Natural killer cell (primary cell): ENCODE data around the gene PRKN. TPM values are rescaled to one million over a fixed set of nuclear protein-coding genes. Genes with fewer than 3 reads are reported as not detected.

ENCODE experiments used
- ATAC-seq, 3 donors: fragments of 150-1000 bp in 2 of 3; fragments of 200-7000 bp in 1 of 3; cut with Tn5 transposase; 1 replicate in 1 of 3; 2 replicates in 2 of 3; pipeline ENCODE4 v1.10.0; 2021; ENCODE audit warnings: mild to moderate bottlenecking in 2 of 3, moderate library complexity in 2 of 3
- DNase-seq, 2 donors: peaks; one replicate each; pipeline versions ENCODE4 v3.0.0 to v3.0.0-alpha.2; 2013 to 2021; ENCODE audit warnings: mixed read lengths in 1 of 2
- H3K27ac ChIP-seq: one replicate; pipeline ENCODE4 v1.5.1; 2013; ENCODE audit warnings: mild to moderate bottlenecking, low read length
- H3K27me3 ChIP-seq: one replicate; pipeline ENCODE4 v1.6.1; 2013; ENCODE audit warnings: low read length; ENCODE audit not compliant: control insufficient read depth, insufficient read depth
- H3K36me3 ChIP-seq: one replicate; pipeline ENCODE4 v1.6.1; 2013; ENCODE audit warnings: low read length; ENCODE audit not compliant: control insufficient read depth, insufficient read depth
- H3K4me1 ChIP-seq: one replicate; pipeline ENCODE4 v1.6.1; 2013; ENCODE audit warnings: low read length; ENCODE audit not compliant: control insufficient read depth, insufficient read depth
- H3K4me3 ChIP-seq: one replicate; pipeline ENCODE4 v1.5.1; 2013; ENCODE audit warnings: low read length
- H3K9me3 ChIP-seq: one replicate; pipeline ENCODE4 v1.6.1; 2013; ENCODE audit warnings: low read length; ENCODE audit not compliant: control insufficient read depth, insufficient read depth
- H3K27ac Mint-ChIP-seq, 2 donors: one replicate each; pipeline ENCODE4 v1.8.0; 2022; ENCODE audit warnings: mild to moderate bottlenecking in 2 of 2, mixed read lengths in 2 of 2, moderate library complexity in 1 of 2
- H3K27me3 Mint-ChIP-seq, 2 donors: one replicate each; pipeline ENCODE4 v1.8.0; 2022; ENCODE audit warnings: low read depth in 2 of 2, mixed read lengths in 2 of 2
- H3K36me3 Mint-ChIP-seq: one replicate; pipeline ENCODE4 v1.8.0; 2022; ENCODE audit warnings: mixed read lengths
- H3K4me1 Mint-ChIP-seq, 2 donors: one replicate each; pipeline ENCODE4 v1.8.0; 2022; ENCODE audit warnings: mixed read lengths in 2 of 2
- H3K4me3 Mint-ChIP-seq: one replicate; pipeline ENCODE4 v1.8.0; 2022; ENCODE audit warnings: mild to moderate bottlenecking, moderate library complexity, mixed read lengths
- H3K9me3 Mint-ChIP-seq, 2 donors: one replicate each; pipeline ENCODE4 v1.8.0; 2022; ENCODE audit warnings: mixed read lengths in 2 of 2
- CTCF ChIP-seq: fragments of 200-600 bp; IDR thresholded peaks from one replicate; pipeline ENCODE4 v1.8.0; 2022; ENCODE audit warnings: antibody characterized with exemption
- WGBS: methylation state at CpG from one replicate; pipeline ENCODE4 v1.1.7; 2013; ENCODE audit warnings: missing lambda C conversion rate; ENCODE audit not compliant: insufficient coverage; 5-methylcytosine and 5-hydroxymethylcytosine counted together
- intact Hi-C: fragments of 100-400 bp; cut with micrococcal nuclease; formaldehyde crosslinking; loops from one replicate; pipeline ENCODE4 v1.14.2; 2022
- total RNA-seq, 4 donors: library from RNA; stranded (reverse); fragments of 120-200 nt in 1 of 4; gene quantifications; one replicate each; pipeline versions ENCODE4 v1.2.3 to v1.2.4, GENCODE V29; 2013 to 2022

PRKN gene
- total RNA-seq, 3 donors from 2014 or later (not counting 1 experiment from before 2014, with no cell fraction given), result 1.4 to 1.9 (median 1.9) TPM

GRCh38 chr6:161736781-161737292 is 990.7 kb downstream of the PRKN start:
- H3K36me3 Mint-ChIP-seq, result no peaks in the 10 kb centered on the region
- no peaks in the 10 kb centered on the region for H3K27me3 ChIP-seq
- no peak overlapping the region for H3K27ac ChIP-seq
- no peak for TF ChIP-seq CTCF
- H3K9me3 Mint-ChIP-seq, result no peaks in the 10 kb centered on the region
- H3K27me3 Mint-ChIP-seq, result no peaks in the 10 kb centered on the region
- no peak overlapping the region for H3K4me3 ChIP-seq
- intact Hi-C loops, result no loop called here
- no peaks in the 10 kb centered on the region for H3K36me3 ChIP-seq
- no peaks in the 10 kb centered on the region for H3K4me1 Mint-ChIP-seq
- no peak overlapping the region for H3K4me3 Mint-ChIP-seq
- no peaks in the 10 kb centered on the region for H3K4me1 ChIP-seq
- no peaks in the 10 kb centered on the region for H3K9me3 ChIP-seq
- no peak overlapping the region for H3K27ac Mint-ChIP-seq
- DNase-seq (no peak), ATAC-seq (no peak)
- 76% methylated on average over 6 of the region's 6 CpGs for WGBS

- H3K36me3 Mint-ChIP-seq, result no peaks in the 10 kb centered on the region
- Histone ChIP-seq H3K4me1 (no peaks in the 10 kb centered on the region), H3K27ac (no peak overlapping the region), H3K36me3 (no peaks in the 10 kb centered on the region), H3K4me3 (no peak overlapping the region), H3K9me3 (no peaks in the 10 kb centered on the region), H3K27me3 (no peaks in the 10 kb centered on the region)
- WGBS, result 100% methylated on average over 2 of the region's 2 CpGs
- no peaks in the 10 kb centered on the region for H3K9me3 Mint-ChIP-seq
- intact Hi-C loops, result no loop called here
- no peak overlapping the region for H3K4me3 Mint-ChIP-seq
- no peaks in the 10 kb centered on the region for H3K27me3 Mint-ChIP-seq
- no peak for TF ChIP-seq CTCF
- no peaks in the 10 kb centered on the region for H3K4me1 Mint-ChIP-seq
- ATAC-seq (no peak), DNase-seq (no peak)
- no peak overlapping the region for H3K27ac Mint-ChIP-seq
These were observed 991.2 kb downstream of the PRKN start for GRCh38 chr6:161736326-161736725.

GRCh38 chr6:161732594-161732993 is 995.0 kb downstream of the PRKN start:
- 90% methylated on average over 2 of the region's 3 CpGs for WGBS
- intact Hi-C loops, result no loop called here
- no peak overlapping the region for H3K4me3 ChIP-seq
- no peaks in the 10 kb centered on the region for H3K27me3 ChIP-seq
- no peak for TF ChIP-seq CTCF
- no peak overlapping the region for H3K4me3 Mint-ChIP-seq
- DNase-seq (no peak), ATAC-seq (no peak)
- H3K27me3 Mint-ChIP-seq, result no peaks in the 10 kb centered on the region
- no peaks in the 10 kb centered on the region for H3K36me3 Mint-ChIP-seq
- H3K4me1 ChIP-seq, result no peaks in the 10 kb centered on the region
- H3K27ac Mint-ChIP-seq, result no peak overlapping the region
- H3K36me3 ChIP-seq, result no peaks in the 10 kb centered on the region
- H3K9me3 Mint-ChIP-seq, result peaks cover 4 to 10% of the 10 kb centered on the region in 2 donors
- no peaks in the 10 kb centered on the region for H3K9me3 ChIP-seq
- H3K27ac ChIP-seq, result no peak overlapping the region
- no peaks in the 10 kb centered on the region for H3K4me1 Mint-ChIP-seq

GRCh38 chr6:161727083-161727833 is 1000.3 kb downstream of the PRKN start:
- no peak overlapping the region for H3K4me3 Mint-ChIP-seq
- H3K27me3 ChIP-seq, result no peaks in the 10 kb centered on the region
- no peak overlapping the region for H3K4me3 ChIP-seq
- no peak overlapping the region for H3K27ac Mint-ChIP-seq
- TF ChIP-seq CTCF, result no peak
- WGBS, result 83% methylated on average over 6 of the region's 6 CpGs
- no peak overlapping the region for H3K27ac ChIP-seq
- no peaks in the 10 kb centered on the region for H3K36me3 Mint-ChIP-seq
- H3K27me3 Mint-ChIP-seq, result no peaks in the 10 kb centered on the region
- H3K36me3 ChIP-seq, result no peaks in the 10 kb centered on the region
- H3K9me3 Mint-ChIP-seq, result peaks cover 4 to 10% of the 10 kb centered on the region in 2 donors
- H3K4me1 Mint-ChIP-seq, result no peaks in the 10 kb centered on the region
- H3K9me3 ChIP-seq, result no peaks in the 10 kb centered on the region
- intact Hi-C loops, result no loop called here
- DNase-seq (no peak), ATAC-seq (no peak)
- no peaks in the 10 kb centered on the region for H3K4me1 ChIP-seq
